Coronary artery (tissue), 2 donors: ENCODE data around the gene GPR173.

Experiments
- DNase-seq: peaks from one replicate; pipeline ENCODE4 v3.0.0-alpha.2; 2017; ENCODE audit warnings: low spot score
- H3K27ac ChIP-seq, 2 donors: fragments of 200-600 bp; sonication (generic); one replicate each; pipeline ENCODE4 v1.5.1; 2016 to 2019
- H3K4me3 ChIP-seq: fragments of 200-600 bp; sonication (generic); 2 replicates; pipeline ENCODE4 v1.5.1; 2016; ENCODE audit warnings: mild to moderate bottlenecking, moderate library complexity
- TF ChIP-seq, protein P1 (sequence below): fragments of 200-600 bp; sonication (generic); IDR thresholded peaks from one replicate; pipeline ENCODE4 v1.5.1; 2019; ENCODE audit warnings: antibody characterized with exemption

Gene GPR173

DNA sequence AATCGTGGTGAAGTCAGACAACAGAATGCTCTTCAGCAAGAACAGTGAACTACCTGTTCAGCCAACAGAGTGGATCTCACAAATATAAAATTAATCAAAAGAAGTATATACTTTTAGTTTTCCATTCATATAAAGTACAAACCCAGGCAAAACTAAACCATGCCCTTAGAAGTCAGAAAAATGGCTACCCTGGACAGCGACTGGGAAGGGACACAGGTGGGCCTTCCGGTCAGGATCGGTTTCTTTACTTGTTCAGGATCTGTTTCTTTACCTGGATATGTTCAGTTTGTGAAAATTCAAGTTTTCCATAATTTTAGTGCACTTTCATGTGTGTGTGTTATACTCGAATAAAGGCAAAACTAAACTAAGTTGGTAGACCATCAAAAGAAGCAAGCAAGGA lies 12.4 kb upstream of the GPR173 start:
- Histone ChIP-seq H3K27ac (no peak overlapping the region), H3K4me3 (no peak overlapping the region)
- TF ChIP-seq, protein P1, sequence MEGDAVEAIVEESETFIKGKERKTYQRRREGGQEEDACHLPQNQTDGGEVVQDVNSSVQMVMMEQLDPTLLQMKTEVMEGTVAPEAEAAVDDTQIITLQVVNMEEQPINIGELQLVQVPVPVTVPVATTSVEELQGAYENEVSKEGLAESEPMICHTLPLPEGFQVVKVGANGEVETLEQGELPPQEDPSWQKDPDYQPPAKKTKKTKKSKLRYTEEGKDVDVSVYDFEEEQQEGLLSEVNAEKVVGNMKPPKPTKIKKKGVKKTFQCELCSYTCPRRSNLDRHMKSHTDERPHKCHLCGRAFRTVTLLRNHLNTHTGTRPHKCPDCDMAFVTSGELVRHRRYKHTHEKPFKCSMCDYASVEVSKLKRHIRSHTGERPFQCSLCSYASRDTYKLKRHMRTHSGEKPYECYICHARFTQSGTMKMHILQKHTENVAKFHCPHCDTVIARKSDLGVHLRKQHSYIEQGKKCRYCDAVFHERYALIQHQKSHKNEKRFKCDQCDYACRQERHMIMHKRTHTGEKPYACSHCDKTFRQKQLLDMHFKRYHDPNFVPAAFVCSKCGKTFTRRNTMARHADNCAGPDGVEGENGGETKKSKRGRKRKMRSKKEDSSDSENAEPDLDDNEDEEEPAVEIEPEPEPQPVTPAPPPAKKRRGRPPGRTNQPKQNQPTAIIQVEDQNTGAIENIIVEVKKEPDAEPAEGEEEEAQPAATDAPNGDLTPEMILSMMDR, result no peak
- DNase-seq, result no peak

DNA sequence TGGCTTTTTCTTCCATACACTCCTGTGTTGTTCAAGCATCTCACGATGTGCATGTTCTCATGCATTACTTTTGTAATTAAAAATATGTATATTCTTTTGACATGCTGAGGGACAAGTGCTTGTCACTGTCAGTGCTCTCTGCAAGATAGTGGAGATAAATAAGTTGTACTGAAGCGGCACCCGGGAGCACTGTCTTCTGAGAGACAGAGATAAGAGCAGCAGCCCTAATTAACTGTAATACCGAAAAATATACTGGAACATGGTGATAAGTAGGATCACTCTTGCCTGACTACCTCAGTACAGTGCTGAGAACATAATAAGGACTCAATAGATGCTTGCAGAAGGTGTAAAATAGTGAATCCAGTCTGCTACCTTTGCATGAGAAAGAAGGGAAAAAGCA lies 9.4 kb upstream of the GPR173 start:
- Histone ChIP-seq H3K4me3 (no peak overlapping the region), H3K27ac (no peak overlapping the region)
- TF ChIP-seq, protein P1, result no peak
- DNase-seq, result no peak

DNA sequence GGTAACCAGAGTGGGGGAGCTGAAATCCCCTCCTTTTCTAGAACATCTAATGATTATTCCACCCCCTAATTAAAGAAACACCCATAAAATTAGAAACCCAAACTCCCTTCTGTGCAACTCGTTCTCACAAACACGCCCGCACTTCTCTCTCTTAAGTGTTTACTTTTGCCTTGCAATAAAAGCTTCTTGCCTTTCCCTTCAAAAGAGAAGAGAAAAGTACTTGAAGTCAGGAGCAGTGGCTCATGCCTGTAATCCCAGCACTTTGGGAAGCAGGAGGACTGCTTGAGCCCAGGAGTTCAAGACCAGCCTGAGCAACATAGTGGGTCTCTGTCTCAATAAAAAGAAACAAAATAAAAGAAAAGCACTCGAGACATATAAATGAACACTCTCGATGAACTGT lies 3.6 kb upstream of the GPR173 start:
- DNase-seq, result no peak
- H3K4me3 ChIP-seq, result no peak overlapping the region
- TF ChIP-seq, protein P1, result no peak
- no peak overlapping the region for H3K27ac ChIP-seq

DNA sequence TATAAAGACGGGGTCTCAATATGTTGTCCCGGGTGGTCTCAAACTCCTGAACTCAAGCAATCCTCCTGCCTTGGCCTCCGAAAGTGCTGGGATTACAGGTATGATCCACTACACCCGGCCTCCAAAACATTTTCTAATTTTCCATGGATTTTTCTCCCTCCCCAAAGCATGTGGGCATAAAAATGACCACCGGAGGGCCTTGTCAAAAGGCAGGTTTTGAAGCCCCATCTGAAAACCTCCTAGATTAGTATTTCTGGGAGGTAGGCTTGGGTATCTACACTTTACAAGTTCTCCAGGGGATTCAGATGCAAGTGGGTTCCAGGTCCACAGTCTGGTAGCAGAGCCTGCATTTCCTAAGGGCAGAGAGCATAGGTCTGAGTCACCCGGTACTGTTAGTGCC lies 1.4 kb upstream of the GPR173 start:
- DNase-seq, result no peak
- H3K4me3 ChIP-seq, result no peak overlapping the region
- peak overlapping the region in 1 of 2 donors; percentile 76 for H3K27ac ChIP-seq
- TF ChIP-seq, protein P1, result no peak

DNA sequence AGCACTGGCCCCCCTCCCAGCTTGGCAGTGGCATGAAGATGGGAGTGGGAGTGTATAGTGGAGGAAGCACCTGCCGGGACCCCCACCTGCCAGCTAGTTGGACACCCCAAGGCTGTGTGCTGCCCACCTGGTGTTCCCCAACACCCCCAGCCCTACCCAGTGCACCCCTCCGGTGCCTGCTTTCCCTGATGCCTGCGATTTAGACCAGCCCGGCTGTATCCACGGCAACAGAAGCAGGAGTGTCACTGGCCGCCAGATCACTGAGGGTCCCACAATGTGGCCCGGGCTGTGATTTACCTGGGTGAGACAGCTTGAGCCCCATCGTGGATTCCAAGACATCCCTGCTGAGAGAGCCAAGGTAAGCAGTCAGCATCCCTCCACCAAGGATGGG lies 533 bp downstream of the GPR173 start:
- Histone ChIP-seq H3K27ac (peak overlapping the region in 1 of 2 donors; percentile 76), H3K4me3 (peak overlapping the region; percentile 75)
- TF ChIP-seq, protein P1, result no peak
- DNase-seq, result no peak

DNA sequence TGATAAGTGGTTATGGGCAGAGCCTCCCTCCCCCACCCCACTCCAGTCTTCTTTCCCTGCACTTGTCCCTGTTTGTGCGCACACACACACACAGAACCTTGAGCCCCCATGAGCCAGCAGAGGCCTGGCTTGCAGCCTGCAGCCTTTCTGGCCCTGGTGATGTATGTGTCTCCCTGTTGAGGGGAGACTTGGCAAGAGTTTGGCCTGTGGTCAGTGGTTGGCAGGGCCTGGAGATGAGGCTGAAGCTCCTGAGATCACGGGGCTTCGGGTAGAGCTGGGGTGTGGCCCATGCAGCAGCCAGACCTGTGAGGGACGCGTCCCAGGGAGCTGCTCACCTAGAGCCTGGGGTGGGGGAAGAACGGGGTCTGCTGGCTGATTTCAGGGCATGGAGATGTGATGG lies 2.3 kb downstream of the GPR173 start:
- Histone ChIP-seq H3K4me3 (no peak overlapping the region), H3K27ac (no peak overlapping the region)
- TF ChIP-seq, protein P1, result no peak
- no peak for DNase-seq

DNA sequence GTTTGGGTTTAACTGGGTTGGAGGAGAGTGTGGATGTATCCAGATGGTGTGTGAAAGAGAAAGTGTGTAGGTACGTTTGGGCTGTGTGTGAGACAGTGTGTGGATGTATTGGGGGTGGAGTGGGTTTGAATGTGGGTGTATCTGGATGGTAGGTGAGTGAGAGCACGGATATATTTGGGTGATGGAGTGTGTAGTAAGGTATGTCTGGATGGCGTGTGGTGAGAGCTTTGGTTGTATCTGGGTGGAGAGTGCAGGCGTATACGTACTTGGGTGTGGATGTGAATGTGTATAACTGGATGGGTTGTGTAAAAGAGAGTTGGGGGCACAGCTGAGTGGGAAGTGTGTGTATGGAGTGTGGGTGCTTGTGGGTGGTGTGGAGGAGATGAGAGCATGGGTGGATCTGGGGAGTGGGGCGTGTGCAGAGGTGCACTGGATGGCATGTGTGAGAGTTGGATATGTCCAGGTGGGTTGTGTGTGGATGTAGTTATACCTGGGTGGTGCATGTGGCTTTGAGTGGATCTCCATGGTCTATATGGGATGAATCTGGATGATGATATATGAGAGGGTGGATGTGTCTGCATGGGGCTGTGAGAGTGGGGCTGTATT lies 6.8 kb downstream of the GPR173 start:
- no peak overlapping the region for H3K27ac ChIP-seq
- no peak overlapping the region for H3K4me3 ChIP-seq
- TF ChIP-seq, protein P1, result no peak
- DNase-seq, result no peak
